Pancreas (tissue), 10 donors: Measurements from ENCODE around the gene SPNS2. TPM values are rescaled to one million over a fixed set of nuclear protein-coding genes. Genes with fewer than 3 reads are reported as not detected.

Experiments
- ATAC-seq, 4 donors: fragments of 200-7000 bp; cut with Tn5 transposase; one replicate each; pipeline versions ENCODE4 v1.8.0 to v1.9.1; 2020; ENCODE audit warnings: mild to moderate bottlenecking in 4 of 4, moderate library complexity in 4 of 4
- DNase-seq, 6 donors: peaks; one replicate each; pipeline ENCODE4 v3.0.0-alpha.2; 2020
- FAIRE-seq: peaks from 2 replicates; lab custom pipeline; 2012; peaks lifted over from hg19 to GRCh38; lab: Jason Lieb, UNC
- H3K27ac ChIP-seq, 4 donors: fragments of 200-600 bp; sonication (generic); 1 replicate in 3 of 4; 2 replicates in 1 of 4; pipeline versions ENCODE4 v1.5.0 to v1.8.0; 2020
- H3K27me3 ChIP-seq, 4 donors: fragments of 200-600 bp; one replicate each; pipeline ENCODE4 v1.8.0; 2021
- H3K36me3 ChIP-seq, 3 donors: fragments of 200-600 bp; sonication (generic) in 1 of 3; one replicate each; pipeline versions ENCODE4 v1.5.0 to v1.8.0; 2020 to 2021
- H3K4me1 ChIP-seq, 3 donors: fragments of 200-600 bp; one replicate each; pipeline ENCODE4 v1.8.0; 2021
- H3K4me3 ChIP-seq, 4 donors: fragments of 200-600 bp; sonication (generic) in 2 of 4; one replicate each; pipeline versions ENCODE4 v1.5.0 to v1.8.0; 2020 to 2021
- H3K9me3 ChIP-seq, 4 donors: fragments of 200-600 bp; one replicate each; pipeline ENCODE4 v1.8.0; 2021
- WGBS, 2 donors: extraction: QIAGEN DNeasy Blood & Tissue Kit; methylation state at CpG; one replicate each; pipeline ENCODE4 v1.1.7; 2013; 5-methylcytosine and 5-hydroxymethylcytosine counted together
- intact Hi-C, 3 donors: fragments of 100-400 bp; cut with DNase I; formaldehyde crosslinking; loops; one replicate each; pipeline versions ENCODE4 v1.11.1 to v1.14.2; 2022
- polyA plus RNA-seq, 2 donors: library from polyadenylated mRNA; stranded (reverse); fragments of 200-250 nt; gene quantifications; one replicate each; pipeline ENCODE4 v1.2.3, GENCODE V29; 2013
- total RNA-seq, 6 donors: library from RNA; stranded (reverse); fragmentation: NEBNext Ultra II Directional in 4 of 6; extraction: Animal tissue kit (Norgen Biotek cat#: 25700) in 4 of 6; gene quantifications; one replicate each; pipeline versions ENCODE4 v1.2.1 to v1.2.4, GENCODE V29; 2021 to 2023
- TF ChIP-seq, protein P1 (sequence below), 4 donors: fragments of 200-600 bp; sonication (generic) in 3 of 4; IDR thresholded peaks; one replicate each; pipeline versions ENCODE4 v1.5.0 to v1.8.0; 2021; ENCODE audit warnings: antibody characterized with exemption in 4 of 4
- donor health status: healthy with polysubstance abuse.
- donor health status: DM: no; HTN: no; CAD: no; lungs with moderate emphysema.
- donor health status: DM: no; HTN: no; CAD: no.
- donor health status: control.
- donor health status: control.
- donor health status: Bipolar disorder and iron deficiency.
- donor health status: DM: yes; HTN: yes; CAD: no.
- donor health status: DM: no; HTN: no; CAD: no.
- donor health status: DM: no; HTN: no; CAD: no.
- donor health status: DM: yes; HTN: yes; CAD: no.

Gene SPNS2
- total and polyA plus RNA-seq, 8 donors: 7.6 to 51.7 (median 20.8) TPM

DNA sequence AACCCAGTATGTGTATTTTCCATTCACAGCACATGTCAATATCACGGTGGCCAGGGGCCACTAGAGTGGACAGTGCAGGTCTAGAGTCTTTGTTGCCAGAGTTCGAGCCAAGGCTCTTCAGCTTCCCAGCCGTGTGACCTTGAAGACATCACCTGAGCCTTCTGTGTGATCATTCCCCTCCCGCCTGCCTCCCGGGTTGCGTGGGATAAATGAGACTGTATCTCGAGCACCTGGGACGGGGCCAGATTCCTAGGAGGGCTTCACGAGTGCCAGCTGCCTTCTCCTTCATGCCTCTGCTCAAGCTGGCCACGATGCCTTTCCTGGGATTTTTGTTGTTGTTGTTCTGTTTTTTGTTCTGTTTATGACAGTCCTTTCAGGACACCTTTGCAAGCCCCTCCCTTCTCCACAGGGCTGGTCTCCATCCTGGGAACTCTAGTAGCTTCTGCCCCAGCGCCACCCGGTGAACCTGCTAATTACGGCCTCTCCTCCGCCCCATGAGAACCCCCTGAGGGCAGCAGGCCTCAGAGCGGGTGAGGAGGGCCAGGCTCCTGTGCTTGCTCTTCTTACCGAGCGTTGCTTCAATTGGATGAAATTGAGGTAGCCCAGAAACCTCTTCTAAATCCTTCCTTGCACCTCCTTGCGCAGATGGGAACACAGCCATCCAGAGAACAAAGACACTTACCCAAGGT, 3.9 kb downstream of the SPNS2 start:
- no peak for FAIRE-seq
- intact Hi-C loops: loop anchor here in 1 of 3 donors (10.0 kb wide), 1 partner anchor 68 kb away; the partner anchor contains the start of gene SPNS3

DNA sequence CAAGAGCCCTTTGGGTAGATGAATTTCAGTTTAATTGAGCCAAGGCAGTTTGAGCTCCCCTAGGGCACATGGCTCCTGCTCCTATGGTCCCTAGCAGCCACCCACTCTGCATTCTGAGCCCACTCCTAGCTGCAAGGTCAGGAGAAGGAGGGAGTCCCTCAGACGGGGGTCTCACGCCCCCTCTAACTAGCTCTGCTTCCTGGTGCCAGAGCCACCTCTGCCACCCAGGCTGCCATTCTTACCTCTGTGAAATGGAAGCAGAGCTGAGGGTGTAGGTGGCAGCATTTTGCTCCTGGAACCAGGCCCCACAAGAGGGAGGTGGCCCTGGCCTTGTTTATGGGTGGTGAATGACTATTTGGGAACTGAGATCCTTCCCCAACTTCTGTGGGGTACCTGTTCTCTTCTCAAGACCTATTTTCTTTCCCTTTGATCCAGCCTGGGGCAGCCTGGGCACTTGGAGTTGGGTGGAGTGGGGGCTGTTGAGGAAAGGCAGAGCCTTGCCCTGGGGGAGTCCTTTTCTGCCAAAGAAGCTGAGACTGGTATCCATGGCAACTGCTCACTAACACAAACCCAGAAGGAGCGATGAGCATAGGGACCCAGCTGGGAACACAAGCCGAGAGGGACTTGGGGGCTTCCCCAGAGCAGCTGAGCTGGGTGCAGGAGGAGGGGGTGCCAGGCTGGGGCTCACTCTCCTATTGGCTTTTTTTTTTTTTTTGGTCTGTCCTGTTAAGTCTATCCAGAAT, 4.8 kb downstream of the SPNS2 start:
- no peak overlapping the region for H3K27ac ChIP-seq
- TF ChIP-seq, protein P1, sequence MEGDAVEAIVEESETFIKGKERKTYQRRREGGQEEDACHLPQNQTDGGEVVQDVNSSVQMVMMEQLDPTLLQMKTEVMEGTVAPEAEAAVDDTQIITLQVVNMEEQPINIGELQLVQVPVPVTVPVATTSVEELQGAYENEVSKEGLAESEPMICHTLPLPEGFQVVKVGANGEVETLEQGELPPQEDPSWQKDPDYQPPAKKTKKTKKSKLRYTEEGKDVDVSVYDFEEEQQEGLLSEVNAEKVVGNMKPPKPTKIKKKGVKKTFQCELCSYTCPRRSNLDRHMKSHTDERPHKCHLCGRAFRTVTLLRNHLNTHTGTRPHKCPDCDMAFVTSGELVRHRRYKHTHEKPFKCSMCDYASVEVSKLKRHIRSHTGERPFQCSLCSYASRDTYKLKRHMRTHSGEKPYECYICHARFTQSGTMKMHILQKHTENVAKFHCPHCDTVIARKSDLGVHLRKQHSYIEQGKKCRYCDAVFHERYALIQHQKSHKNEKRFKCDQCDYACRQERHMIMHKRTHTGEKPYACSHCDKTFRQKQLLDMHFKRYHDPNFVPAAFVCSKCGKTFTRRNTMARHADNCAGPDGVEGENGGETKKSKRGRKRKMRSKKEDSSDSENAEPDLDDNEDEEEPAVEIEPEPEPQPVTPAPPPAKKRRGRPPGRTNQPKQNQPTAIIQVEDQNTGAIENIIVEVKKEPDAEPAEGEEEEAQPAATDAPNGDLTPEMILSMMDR (IDR thresholded peaks at IDR 0.05): no peak
- WGBS, 2 donors: 89 to 92% methylated on average over 4 of the region's 4 CpGs
- DNase-seq (peak in 1 of 6 donors; percentile 29), FAIRE-seq (no peak), ATAC-seq (no peak)
- peaks cover 0 to 24% (median 7%) of the 10 kb centered on the region in 3 donors for H3K4me1 ChIP-seq
- no peak overlapping the region for H3K4me3 ChIP-seq
- no peaks in the 10 kb centered on the region for H3K36me3 ChIP-seq
- intact Hi-C loops: loop anchor here in 1 of 3 donors (10.0 kb wide), 1 partner anchor 69 kb away; the partner anchor contains the start of gene SPNS3
- no peaks in the 10 kb centered on the region for H3K9me3 ChIP-seq
- H3K27me3 ChIP-seq: no peaks in the 10 kb centered on the region

More for the DNA sequence above, 3.9 kb downstream of the SPNS2 start:
- no peaks in the 10 kb centered on the region for H3K9me3 ChIP-seq
- H3K27me3 ChIP-seq: no peaks in the 10 kb centered on the region
- H3K4me1 ChIP-seq: peaks cover 0 to 27% (median 7%) of the 10 kb centered on the region in 3 donors
- no peak overlapping the region for H3K4me3 ChIP-seq
- TF ChIP-seq, protein P1 (IDR thresholded peaks at IDR 0.05): no peak
- no peak for ATAC-seq
- DNase-seq: no peak
- WGBS, 2 donors: 48 to 53% methylated on average over 18 of the region's 18 CpGs
- no peak overlapping the region for H3K27ac ChIP-seq
- no peaks in the 10 kb centered on the region for H3K36me3 ChIP-seq

GRCh38 chr17:4504188-4504587, 5.5 kb downstream of the SPNS2 start:
- intact Hi-C loops: loop anchor here in 1 of 3 donors (10.0 kb wide), 1 partner anchor 69 kb away; the partner anchor contains the start of gene SPNS3
- no peak for DNase-seq
- no peak for ATAC-seq
- FAIRE-seq: no peak
- Histone ChIP-seq H3K27me3 (no peaks in the 10 kb centered on the region), H3K4me1 (peaks cover 0 to 24% (median 7%) of the 10 kb centered on the region in 3 donors), H3K9me3 (no peaks in the 10 kb centered on the region), H3K27ac (no peak overlapping the region), H3K4me3 (no peak overlapping the region), H3K36me3 (no peaks in the 10 kb centered on the region)
- TF ChIP-seq, protein P1 (IDR thresholded peaks at IDR 0.05): no peak
- 84 to 92% methylated on average over 5 of the region's 5 CpGs for WGBS, 2 donors

DNA sequence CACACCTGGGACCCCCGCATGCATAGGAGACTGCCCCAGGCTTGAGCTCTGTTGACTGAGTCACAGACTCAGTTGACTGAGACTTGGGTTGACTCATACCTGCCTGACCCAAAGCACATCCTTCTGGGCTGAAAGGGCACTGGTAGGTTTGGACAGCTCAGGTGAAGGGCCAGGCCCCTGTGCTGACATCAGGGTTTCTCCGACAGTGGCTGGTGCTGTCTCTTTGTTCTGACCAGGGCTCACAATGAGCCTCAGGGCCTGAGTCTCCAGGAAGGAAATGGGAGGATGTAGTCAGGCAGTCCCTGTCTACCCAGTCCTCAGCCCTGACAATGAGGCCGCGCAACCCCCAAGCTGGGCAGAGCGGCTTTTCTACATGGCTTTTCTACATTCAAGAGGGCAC, 6.5 kb downstream of the SPNS2 start:
- H3K4me3 ChIP-seq: no peak overlapping the region
- 96 to 97% methylated on average over 5 of the region's 5 CpGs for WGBS, 2 donors
- no peaks in the 10 kb centered on the region for H3K9me3 ChIP-seq
- no peaks in the 10 kb centered on the region for H3K36me3 ChIP-seq
- ATAC-seq: no peak
- no peak overlapping the region for H3K27ac ChIP-seq
- no peak for FAIRE-seq
- H3K4me1 ChIP-seq: peaks cover 0 to 25% (median 7%) of the 10 kb centered on the region in 3 donors
- H3K27me3 ChIP-seq: no peaks in the 10 kb centered on the region
- no peak for DNase-seq
- TF ChIP-seq, protein P1 (IDR thresholded peaks at IDR 0.05): no peak
- intact Hi-C loops: loop anchor here in 1 of 3 donors (10.0 kb wide), 1 partner anchor 70 kb away; the partner anchor contains the start of gene SPNS3
